ENCODE measurements around the gene ANKRD24. TPM values are rescaled to one million over a fixed set of nuclear protein-coding genes. Genes with fewer than 3 reads are reported as not detected.
"Not testable (repeated sequence)": the region's sequence is repeated elsewhere in the genome, so short reads cannot be mapped to it uniquely, and the experiment has no call there.

Gene ANKRD24
- total and polyA plus RNA-seq, 4 donors = 0.28 to 2.5 (median 1.4) TPM

DNA sequence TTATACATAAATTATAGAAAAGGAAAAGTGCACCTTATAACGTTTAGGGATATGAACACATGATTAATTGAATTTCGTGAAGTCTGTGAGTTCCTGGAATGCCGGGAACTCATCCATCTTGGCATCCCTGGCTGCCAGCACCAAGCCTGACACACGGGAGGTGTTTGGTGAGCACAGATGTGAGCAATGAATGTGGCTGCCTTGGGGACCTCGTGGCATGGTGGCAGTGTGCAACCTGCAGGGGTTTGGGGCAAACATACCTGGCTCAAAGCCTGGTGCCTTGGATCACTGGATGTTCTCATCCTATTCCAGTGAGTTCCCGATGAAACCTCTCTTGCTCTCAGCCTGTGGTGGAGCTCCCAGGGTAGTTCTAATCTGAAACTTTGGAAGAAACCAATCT lies 48.1 kb upstream of the ANKRD24 start:
- WGBS = 30% methylated on average over 6 of the region's 6 CpGs
- H3K27ac ChIP-seq (ENCODE audit: low read depth in 1 of 2, low read length in 2 of 2) = no peak overlapping the region
- TF ChIP-seq ZBTB33 (IDR thresholded peaks at IDR 0.05) (no peak), REST (IDR thresholded peaks at IDR 0.05) (no peak), EGR1 (IDR thresholded peaks at IDR 0.05; ENCODE audit: low read depth in 2 of 2) (no peak), HNF4G (IDR thresholded peaks at IDR 0.05) (no peak)
- H3K27me3 ChIP-seq (ENCODE audit: control insufficient read depth in 4 of 4, insufficient read depth in 4 of 4, low read length in 3 of 4) = no peaks in the 10 kb centered on the region
- no peak for DNase-seq (ENCODE audit: low spot score)
- peaks cover 0 to 6% (median 1%) of the 10 kb centered on the region in 4 donors for H3K4me1 ChIP-seq (ENCODE audit: control insufficient read depth in 4 of 4, insufficient read depth in 4 of 4, low read length in 3 of 4)
- H3K4me3 ChIP-seq (ENCODE audit: low read depth in 1 of 3, low read length in 3 of 3) = no peak overlapping the region
- H3K36me3 ChIP-seq (ENCODE audit: control insufficient read depth in 4 of 4, insufficient read depth in 3 of 4, low read depth in 1 of 4, low read length in 3 of 4) = no peaks in the 10 kb centered on the region
- no peak overlapping the region for H3K9ac ChIP-seq (ENCODE audit: low read depth in 1 of 2, low read length in 2 of 2)
- H3K9me3 ChIP-seq (ENCODE audit: control insufficient read depth in 4 of 4, low read length in 3 of 4) = no peaks in the 10 kb centered on the region

DNA sequence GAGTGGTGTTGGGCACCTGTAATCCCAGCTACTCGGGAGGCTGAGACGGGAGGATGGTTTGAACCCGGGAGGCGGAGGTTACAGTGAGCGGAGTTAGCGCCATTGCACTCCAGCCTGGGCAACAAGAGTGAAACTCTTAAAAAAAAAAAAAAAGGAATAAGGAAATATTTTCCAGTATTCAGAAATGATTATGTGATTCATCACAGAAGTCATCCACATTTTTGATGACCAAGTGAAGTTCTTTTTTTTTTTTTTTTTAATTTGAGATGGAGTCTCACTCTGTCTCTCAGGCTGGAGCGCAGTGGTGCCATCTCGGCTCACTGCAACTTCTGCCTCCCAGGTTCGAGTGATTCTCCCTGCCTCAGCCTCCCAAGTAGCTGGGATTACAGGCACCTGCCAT lies 47.1 kb upstream of the ANKRD24 start:
- DNase-seq (ENCODE audit: low spot score); H3K9me3 ChIP-seq (ENCODE audit: control insufficient read depth in 4 of 4, low read length in 3 of 4); H3K27me3 ChIP-seq (ENCODE audit: control insufficient read depth in 4 of 4, insufficient read depth in 4 of 4, low read length in 3 of 4); H3K36me3 ChIP-seq (ENCODE audit: control insufficient read depth in 4 of 4, insufficient read depth in 3 of 4, low read depth in 1 of 4, low read length in 3 of 4); H3K9ac ChIP-seq (ENCODE audit: low read depth in 1 of 2, low read length in 2 of 2); H3K4me1 ChIP-seq (ENCODE audit: control insufficient read depth in 4 of 4, insufficient read depth in 4 of 4, low read length in 3 of 4); H3K27ac ChIP-seq (ENCODE audit: low read depth in 1 of 2, low read length in 2 of 2); H3K4me3 ChIP-seq (ENCODE audit: low read depth in 1 of 3, low read length in 3 of 3): not testable (repeated sequence)
- WGBS = 95% methylated on average over 9 of the region's 9 CpGs

DNA sequence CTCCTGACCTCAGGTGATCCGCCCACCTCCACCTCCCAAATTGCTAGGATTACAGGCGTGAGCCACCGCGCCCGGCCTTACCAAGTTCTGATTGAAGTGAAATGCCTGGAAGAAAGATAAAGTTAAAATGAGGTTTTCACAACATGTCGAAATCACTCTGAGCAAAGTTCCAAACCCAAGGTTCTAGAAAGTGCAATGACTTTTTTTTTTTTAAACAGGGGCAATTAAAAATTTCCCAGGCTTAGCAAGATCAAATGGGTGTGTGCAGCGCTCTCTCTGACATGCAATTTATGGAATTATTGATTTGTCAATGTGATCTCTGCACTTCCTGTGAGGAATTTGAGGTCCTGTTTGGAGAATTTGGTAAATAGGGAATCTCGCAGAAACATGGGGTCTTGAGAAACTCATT lies 45.8 kb upstream of the ANKRD24 start:
- H3K36me3 ChIP-seq (ENCODE audit: control insufficient read depth in 4 of 4, insufficient read depth in 3 of 4, low read depth in 1 of 4, low read length in 3 of 4) = no peaks in the 10 kb centered on the region
- no peak overlapping the region for H3K9ac ChIP-seq (ENCODE audit: low read depth in 1 of 2, low read length in 2 of 2)
- peaks cover 0 to 11% (median 9%) of the 10 kb centered on the region in 4 donors for H3K4me1 ChIP-seq (ENCODE audit: control insufficient read depth in 4 of 4, insufficient read depth in 4 of 4, low read length in 3 of 4)
- no peaks in the 10 kb centered on the region for H3K9me3 ChIP-seq (ENCODE audit: control insufficient read depth in 4 of 4, low read length in 3 of 4)
- H3K4me3 ChIP-seq (ENCODE audit: low read depth in 1 of 3, low read length in 3 of 3) = no peak overlapping the region
- H3K27ac ChIP-seq (ENCODE audit: low read depth in 1 of 2, low read length in 2 of 2) = peak overlapping the region; percentile 23 to 54
- WGBS = 34% methylated on average over 8 of the region's 8 CpGs
- H3K27me3 ChIP-seq (ENCODE audit: control insufficient read depth in 4 of 4, insufficient read depth in 4 of 4, low read length in 3 of 4) = no peaks in the 10 kb centered on the region
- no peak for DNase-seq (ENCODE audit: low spot score)
- TF ChIP-seq FOXA2 (IDR thresholded peaks at IDR 0.05) (no peak), ZBTB33 (IDR thresholded peaks at IDR 0.05) (peak; percentile 35), TAF1 (conservative IDR thresholded peaks at IDR 0.05) (no peak), NR2F2 (IDR thresholded peaks at IDR 0.05) (no peak), FOXA1 (IDR thresholded peaks at IDR 0.05) (no peak), SP1 (IDR thresholded peaks at IDR 0.05) (peak; percentile 42), HNF4A (conservative IDR thresholded peaks at IDR 0.05) (peak; percentile 82 to 86), RXRA (IDR thresholded peaks at IDR 0.05) (peak; percentile 68 to 69), YY1 (IDR thresholded peaks at IDR 0.05) (peak; percentile 57), EGR1 (IDR thresholded peaks at IDR 0.05; ENCODE audit: low read depth in 2 of 2) (peak in 1 of 2 donors; percentile 16), RAD21 (IDR thresholded peaks at IDR 0.05) (peak; percentile 15 to 23), CTCF (IDR thresholded peaks at IDR 0.05; ENCODE audit: low read depth, low read length, missing input control) (no peak), REST (IDR thresholded peaks at IDR 0.05) (peak; percentile 74)
- TF ChIP-seq, protein P1, sequence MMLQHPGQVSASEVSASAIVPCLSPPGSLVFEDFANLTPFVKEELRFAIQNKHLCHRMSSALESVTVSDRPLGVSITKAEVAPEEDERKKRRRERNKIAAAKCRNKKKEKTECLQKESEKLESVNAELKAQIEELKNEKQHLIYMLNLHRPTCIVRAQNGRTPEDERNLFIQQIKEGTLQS (IDR thresholded peaks at IDR 0.05) = no peak

All from liver (tissue), 9 donors.